Neural cell (in vitro differentiated cells): ENCODE results near the gene MYO9A.

Experiments
- EP300 ChIP-seq: fragments of 450-650 bp; conservative IDR thresholded peaks from 2 replicates; pipeline ENCODE4 v1.6.1; 2014; ENCODE audit warnings: antibody characterized with exemption, mild to moderate bottlenecking, moderate library complexity; ENCODE audit not compliant: poor library complexity, severe bottlenecking
- RAD21 ChIP-seq: fragments of 450-650 bp; conservative IDR thresholded peaks from 2 replicates; pipeline ENCODE4 v1.6.1; 2014; ENCODE audit warnings: antibody characterized with exemption, mild to moderate bottlenecking, moderate library complexity
- TF ChIP-seq, protein P1 (sequence below): fragments of 450-650 bp; IDR thresholded peaks from 2 replicates; pipeline ENCODE4 v1.5.1; 2014; ENCODE audit warnings: antibody characterized with exemption, mild to moderate bottlenecking, moderate library complexity; ENCODE audit not compliant: poor library complexity, severe bottlenecking

DNA sequence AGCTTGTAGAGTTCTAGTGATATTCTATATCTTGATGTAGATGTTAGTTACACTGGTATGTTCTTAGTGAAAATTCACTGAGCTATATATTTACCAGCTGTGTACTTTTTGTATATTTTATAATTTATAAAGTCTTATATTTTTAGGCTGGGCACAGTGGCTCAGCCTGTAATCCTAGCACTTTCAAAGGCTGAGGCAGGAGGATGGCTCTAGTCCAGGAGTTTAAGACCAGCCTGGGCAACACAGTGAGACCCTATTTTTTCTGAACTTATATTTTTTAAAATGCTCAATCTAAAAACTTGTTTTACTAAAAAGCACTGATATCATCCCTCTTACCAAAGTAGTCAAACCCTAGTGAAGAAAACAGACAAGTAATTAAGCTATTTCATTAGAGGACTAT, 5.1 kb downstream of the MYO9A start:
- TF ChIP-seq, protein P1, sequence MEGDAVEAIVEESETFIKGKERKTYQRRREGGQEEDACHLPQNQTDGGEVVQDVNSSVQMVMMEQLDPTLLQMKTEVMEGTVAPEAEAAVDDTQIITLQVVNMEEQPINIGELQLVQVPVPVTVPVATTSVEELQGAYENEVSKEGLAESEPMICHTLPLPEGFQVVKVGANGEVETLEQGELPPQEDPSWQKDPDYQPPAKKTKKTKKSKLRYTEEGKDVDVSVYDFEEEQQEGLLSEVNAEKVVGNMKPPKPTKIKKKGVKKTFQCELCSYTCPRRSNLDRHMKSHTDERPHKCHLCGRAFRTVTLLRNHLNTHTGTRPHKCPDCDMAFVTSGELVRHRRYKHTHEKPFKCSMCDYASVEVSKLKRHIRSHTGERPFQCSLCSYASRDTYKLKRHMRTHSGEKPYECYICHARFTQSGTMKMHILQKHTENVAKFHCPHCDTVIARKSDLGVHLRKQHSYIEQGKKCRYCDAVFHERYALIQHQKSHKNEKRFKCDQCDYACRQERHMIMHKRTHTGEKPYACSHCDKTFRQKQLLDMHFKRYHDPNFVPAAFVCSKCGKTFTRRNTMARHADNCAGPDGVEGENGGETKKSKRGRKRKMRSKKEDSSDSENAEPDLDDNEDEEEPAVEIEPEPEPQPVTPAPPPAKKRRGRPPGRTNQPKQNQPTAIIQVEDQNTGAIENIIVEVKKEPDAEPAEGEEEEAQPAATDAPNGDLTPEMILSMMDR = no peak
- TF ChIP-seq EP300 (no peak), RAD21 (no peak)
